OCI-LY3 (cell line): ENCODE results near the gene SESN1.

Experiments
- CTCF ChIP-seq: fragments of 200-600, 300-600 bp; sonication (generic); IDR thresholded peaks from 2 replicates; pipeline ENCODE4 v1.5.1; 2014; ENCODE audit warnings: antibody characterized with exemption, low read length, low read depth
- EZH2phosphoT487 ChIP-seq: fragments of 200-600 bp; shearing (Covaris generic); IDR thresholded peaks from 2 replicates; pipeline ENCODE4 v1.6.1; 2018; ENCODE audit warnings: antibody characterized with exemption, mixed run types, low read depth

DNA sequence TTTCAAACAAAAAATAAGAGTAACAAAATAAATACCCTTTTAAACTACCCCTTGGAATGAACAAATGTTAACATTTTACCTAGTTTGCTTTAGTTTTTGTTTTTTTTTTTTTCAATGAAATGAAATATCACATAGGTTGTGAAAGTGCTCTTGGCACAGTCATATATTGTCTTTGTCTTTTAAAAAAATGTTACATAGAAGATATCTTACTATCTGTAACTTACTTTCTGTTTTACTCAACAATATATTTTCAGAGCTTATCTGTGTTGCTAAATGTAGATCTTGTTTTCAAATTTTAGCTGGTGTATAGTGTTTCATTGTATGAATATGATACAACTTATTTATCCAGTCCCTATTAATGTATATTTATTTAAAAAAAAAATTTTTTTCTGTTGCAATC is 9.3 kb upstream of the SESN1 start:
- TF ChIP-seq CTCF (no peak), EZH2phosphoT487 (no peak)
